ENCODE measurements around the gene IKZF2. TPM values are rescaled to one million over a fixed set of nuclear protein-coding genes. Genes with fewer than 3 reads are reported as not detected.

Gene IKZF2
- total and polyA plus RNA-seq, 8 donors = 0.56 to 19.8 (median 4.5) TPM

GRCh38 chr2:213121690-213122089, 29.7 kb downstream of the IKZF2 start:
- Histone ChIP-seq H3K27me3 (no peaks in the 10 kb centered on the region), H3K36me3 (no peaks in the 10 kb centered on the region), H3K4me1 (no peaks in the 10 kb centered on the region), H3K9me3 (no peaks in the 10 kb centered on the region), H3K4me3 (no peak overlapping the region), H3K27ac (no peak overlapping the region)
- DNase-seq = no peak
- intact Hi-C loops (cut with DNase I; ENCODE audit: low total_unique reads) = no loop called here
- TF ChIP-seq POLR2AphosphoS5 (IDR thresholded peaks at IDR 0.05) (no peak), EP300 (IDR thresholded peaks at IDR 0.05) (no peak), POLR2A (IDR thresholded peaks at IDR 0.05) (no peak), CTCF (IDR thresholded peaks at IDR 0.05) (no peak)

GRCh38 chr2:213119061-213119809, 32.2 kb downstream of the IKZF2 start:
- Histone ChIP-seq H3K27me3 (no peaks in the 10 kb centered on the region), H3K36me3 (no peaks in the 10 kb centered on the region), H3K4me3 (no peak overlapping the region), H3K4me1 (no peaks in the 10 kb centered on the region), H3K9me3 (no peaks in the 10 kb centered on the region), H3K27ac (no peak overlapping the region)
- TF ChIP-seq EP300 (IDR thresholded peaks at IDR 0.05) = no peak
- no peak for TF ChIP-seq POLR2A (IDR thresholded peaks at IDR 0.05)
- 54 to 82% (median 79%) methylated on average over 5 of the region's 5 CpGs for WGBS, 5 donors
- intact Hi-C loops (cut with DNase I; ENCODE audit: low total_unique reads) = no loop called here
- peak in 1 of 2 donors; percentile 21 for DNase-seq

GRCh38 chr2:213108308-213108707, 43.1 kb downstream of the IKZF2 start:
- 76 to 90% (median 83%) methylated on average over 2 of the region's 2 CpGs for WGBS, 5 donors
- Histone ChIP-seq H3K27me3 (no peaks in the 10 kb centered on the region), H3K27ac (no peak overlapping the region), H3K9me3 (no peaks in the 10 kb centered on the region), H3K36me3 (no peaks in the 10 kb centered on the region), H3K4me3 (no peak overlapping the region), H3K4me1 (peaks cover 0 to 14% (median 3%) of the 10 kb centered on the region in 4 donors)
- no peak for DNase-seq
- TF ChIP-seq CTCF (IDR thresholded peaks at IDR 0.05) = no peak
- TF ChIP-seq POLR2A (IDR thresholded peaks at IDR 0.05) = no peak
- TF ChIP-seq POLR2AphosphoS5 (IDR thresholded peaks at IDR 0.05) = no peak
- no peak for TF ChIP-seq EP300 (IDR thresholded peaks at IDR 0.05)
- intact Hi-C loops (cut with DNase I; ENCODE audit: low total_unique reads) = no loop called here

- TF ChIP-seq POLR2AphosphoS5 (IDR thresholded peaks at IDR 0.05) = no peak
- no peak for TF ChIP-seq EP300 (IDR thresholded peaks at IDR 0.05)
- H3K4me1 ChIP-seq = peaks cover 0 to 14% (median 2%) of the 10 kb centered on the region in 4 donors
- no peaks in the 10 kb centered on the region for H3K36me3 ChIP-seq
- 63 to 69% (median 66%) methylated on average over 7 of the region's 7 CpGs for WGBS, 5 donors
- no peak overlapping the region for H3K27ac ChIP-seq
- no peaks in the 10 kb centered on the region for H3K9me3 ChIP-seq
- no peaks in the 10 kb centered on the region for H3K27me3 ChIP-seq
- intact Hi-C loops (cut with DNase I; ENCODE audit: low total_unique reads) = no loop called here
- no peak overlapping the region for H3K4me3 ChIP-seq
- DNase-seq = no peak
These were observed 43.7 kb downstream of the IKZF2 start for GRCh38 chr2:213107728-213108127.

GRCh38 chr2:213105212-213105611, 46.2 kb downstream of the IKZF2 start:
- intact Hi-C loops (cut with DNase I; ENCODE audit: low total_unique reads) = no loop called here
- peaks cover 0 to 14% (median 6%) of the 10 kb centered on the region in 4 donors for H3K4me1 ChIP-seq
- no peak overlapping the region for H3K27ac ChIP-seq
- TF ChIP-seq POLR2AphosphoS5 (IDR thresholded peaks at IDR 0.05) = no peak
- TF ChIP-seq CTCF (IDR thresholded peaks at IDR 0.05) = no peak
- TF ChIP-seq POLR2A (IDR thresholded peaks at IDR 0.05) = no peak
- no peak for TF ChIP-seq EP300 (IDR thresholded peaks at IDR 0.05)
- no peak overlapping the region for H3K4me3 ChIP-seq
- DNase-seq = no peak
- no peaks in the 10 kb centered on the region for H3K36me3 ChIP-seq
- H3K9me3 ChIP-seq = no peaks in the 10 kb centered on the region
- H3K27me3 ChIP-seq = no peaks in the 10 kb centered on the region
- 56 to 78% (median 60%) methylated on average over 3 of the region's 3 CpGs for WGBS, 5 donors
